CD4-positive, alpha-beta T cell treated with Interleukin-15 for 4 hours (primary cell): Measurements from ENCODE around the gene TEX48.

ENCODE experiments used
- DNase-seq: peaks from one replicate; pipeline ENCODE4 v3.0.0-alpha.2; 2020; ENCODE audit warnings: low spot score

The TEX48 gene

DNA sequence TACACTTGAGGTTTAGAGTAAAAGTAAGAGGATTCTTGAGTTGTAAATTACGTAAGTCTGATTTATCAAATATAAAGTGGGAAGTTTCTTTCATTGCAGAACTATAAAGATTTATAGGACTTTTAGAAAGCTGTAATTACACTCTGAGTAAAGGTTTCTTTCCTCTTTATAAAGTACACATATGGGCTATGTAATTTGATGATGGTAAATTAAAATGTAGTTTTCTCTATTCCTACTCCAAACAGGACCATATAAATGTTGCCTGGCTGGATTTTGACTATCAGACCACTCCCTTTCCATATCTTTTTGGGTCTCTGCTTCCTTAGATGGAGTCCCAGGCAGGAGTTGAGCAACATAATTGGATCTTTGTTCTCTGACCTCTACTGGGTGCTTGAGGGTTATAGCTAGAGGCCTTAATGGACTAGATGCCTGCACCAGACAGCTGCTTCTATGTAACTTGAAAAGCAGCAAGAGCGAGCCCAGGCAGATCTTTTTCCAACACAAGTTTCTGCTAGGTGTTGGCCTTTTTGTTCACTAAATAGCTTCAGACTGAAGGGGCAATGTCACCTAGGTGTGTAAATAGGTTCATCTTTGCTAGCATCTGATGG lies 11.4 kb upstream of the TEX48 start:
- no peak for DNase-seq

DNA sequence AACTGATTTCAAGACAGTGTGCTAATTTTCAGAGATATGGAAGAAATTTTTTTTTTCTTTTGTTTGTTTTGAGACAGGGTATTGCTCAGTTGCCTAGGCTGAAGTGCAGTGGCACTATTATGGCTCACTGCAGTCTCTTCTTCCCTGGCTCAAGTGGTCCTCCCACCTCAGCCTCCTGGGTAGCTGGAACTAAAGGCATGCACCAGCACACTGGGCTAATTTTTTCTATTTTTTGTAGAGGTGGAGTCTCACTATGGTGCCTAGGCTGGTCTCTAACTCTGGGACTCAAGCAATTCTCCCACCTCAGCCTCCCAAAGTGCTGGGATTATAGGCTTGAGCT lies 9.9 kb upstream of the TEX48 start:
- no peak for DNase-seq

DNA sequence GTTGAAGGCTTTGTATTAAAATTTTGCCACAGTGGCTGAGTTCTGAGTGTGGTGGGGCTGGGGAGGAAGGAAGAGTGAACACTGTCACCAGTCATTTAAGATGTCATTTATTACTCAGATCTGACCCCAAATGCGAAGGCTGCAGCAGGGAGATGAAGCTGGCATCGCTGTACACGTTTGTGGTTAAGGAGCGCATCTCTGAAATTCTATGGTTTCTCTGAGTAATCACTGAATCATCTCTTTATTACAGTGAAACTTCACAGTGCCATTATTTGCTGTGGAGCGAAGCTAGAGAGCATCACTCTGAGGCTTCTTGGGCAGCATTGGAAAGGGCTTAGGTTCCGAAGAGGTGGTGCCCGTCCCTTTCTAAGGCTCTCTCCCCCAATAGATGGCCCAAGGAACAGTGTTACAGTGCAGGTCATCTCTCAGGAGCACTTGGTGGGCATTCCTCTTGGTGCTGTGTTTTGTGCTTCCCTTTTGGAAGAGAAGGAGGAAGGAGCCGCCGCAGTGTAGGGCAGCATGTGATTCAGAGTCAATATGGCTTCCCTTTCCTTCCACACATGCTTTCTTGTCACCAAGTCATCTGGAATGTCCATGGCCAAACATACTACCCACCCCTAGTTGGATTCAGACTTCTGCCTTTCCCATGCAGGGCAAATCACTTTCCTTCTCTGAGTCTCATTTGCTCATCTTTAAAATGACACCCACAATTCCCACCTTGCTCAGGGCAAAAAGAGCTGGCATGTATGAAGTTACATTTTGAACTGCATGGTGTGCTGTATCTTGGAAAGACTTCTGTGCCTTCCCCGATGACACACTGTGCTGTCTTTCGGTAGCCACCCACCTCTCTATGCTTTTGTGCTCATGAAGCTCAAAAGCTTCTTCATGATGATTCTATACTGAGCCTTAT lies 9.3 kb upstream of the TEX48 start:
- DNase-seq = peak; percentile 90

GRCh38 chr9:114690308-114690707 lies 8.3 kb upstream of the TEX48 start:
- no peak for DNase-seq

DNA sequence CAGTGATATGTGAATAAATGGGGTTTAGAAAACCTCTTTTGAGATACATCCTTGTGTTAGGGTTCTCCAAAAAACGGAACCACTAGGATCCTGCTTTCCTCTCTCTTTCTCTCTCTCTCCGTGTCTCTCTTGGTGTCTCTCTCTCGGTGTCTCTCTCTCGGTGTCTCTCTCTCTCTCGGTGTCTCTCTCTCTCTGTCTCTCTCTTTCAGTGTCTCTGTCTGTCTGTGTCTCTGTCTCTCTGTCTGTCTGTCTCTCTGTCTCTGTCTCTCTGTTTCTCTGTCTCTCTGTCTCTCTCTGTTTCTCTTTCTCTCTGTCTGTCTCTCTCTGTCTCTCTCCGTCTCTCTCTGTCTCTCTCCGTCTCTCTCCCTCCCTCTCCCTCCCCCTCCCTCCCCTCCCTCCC lies 7.8 kb upstream of the TEX48 start:
- no peak for DNase-seq

DNA sequence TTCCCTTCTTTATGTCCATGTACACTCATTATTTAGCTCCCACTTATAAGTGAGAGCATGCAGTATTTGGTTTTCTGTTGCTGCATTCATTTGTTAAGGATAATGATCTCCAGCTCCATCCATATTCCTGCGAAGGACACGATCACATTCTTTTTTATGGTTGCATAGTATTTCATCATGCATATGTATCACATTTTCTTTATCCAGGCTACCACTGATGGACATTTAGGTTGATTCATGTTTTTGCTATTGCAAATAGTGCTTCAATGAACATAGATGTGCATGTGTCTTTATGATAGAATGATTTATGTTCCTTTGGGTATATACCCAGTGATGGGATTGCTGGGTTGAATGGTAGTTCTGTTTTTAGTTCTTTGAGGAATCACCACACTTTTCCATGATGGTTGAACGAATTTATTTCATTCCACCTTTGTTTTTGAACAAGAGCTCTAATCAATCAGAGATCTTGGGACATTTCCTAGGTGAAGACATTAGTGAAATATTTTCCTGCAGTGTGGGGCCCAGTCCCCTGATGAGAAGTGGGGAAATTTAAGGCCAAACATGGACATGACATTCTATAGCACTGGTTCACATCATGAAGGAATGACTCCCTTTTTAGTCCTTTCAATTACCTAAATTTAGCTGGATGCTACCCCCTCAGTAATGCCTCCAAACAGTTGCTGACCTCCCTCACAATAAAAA lies 7.1 kb upstream of the TEX48 start:
- DNase-seq = no peak

DNA sequence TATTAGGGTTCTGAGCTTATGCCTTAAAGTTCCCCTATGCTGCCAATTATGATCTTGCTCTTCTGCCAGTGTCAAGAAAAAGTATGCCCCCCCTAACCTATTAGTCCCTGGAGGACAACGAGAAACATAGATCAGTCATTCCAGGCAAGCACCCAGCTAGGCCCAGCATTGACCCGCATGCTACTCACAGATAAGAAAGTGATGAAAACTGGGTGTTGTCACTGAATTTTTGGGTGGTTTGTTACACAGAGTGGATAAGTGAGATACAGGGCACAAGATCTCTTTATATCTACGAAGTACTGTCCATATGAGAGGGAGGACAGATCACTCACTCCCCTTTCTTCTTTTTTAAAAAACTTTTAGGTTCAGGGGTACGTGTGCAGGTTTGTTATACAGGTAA lies 6.4 kb upstream of the TEX48 start:
- DNase-seq = no peak

DNA sequence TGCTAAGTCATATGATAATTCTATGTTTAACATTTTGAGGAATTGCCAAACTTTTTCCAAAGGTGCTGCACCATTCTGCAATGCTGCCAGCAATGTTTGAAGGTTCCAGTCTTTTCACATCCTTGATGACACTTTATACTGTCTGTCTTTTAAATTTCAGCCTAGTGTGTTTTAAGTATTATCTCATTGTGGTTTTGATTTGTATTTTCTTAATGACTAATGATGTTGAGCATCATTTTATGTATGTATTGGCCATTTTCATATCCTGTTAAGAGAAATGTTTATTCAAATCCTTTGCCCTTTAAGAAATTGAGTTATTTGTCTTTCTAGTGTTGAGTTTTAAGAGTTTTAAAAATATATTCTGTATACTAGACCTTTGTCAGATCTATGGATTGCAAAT lies 5.0 kb upstream of the TEX48 start:
- no peak for DNase-seq

- no peak for DNase-seq
Measured at GRCh38 chr9:114685951-114686350, 4.0 kb upstream of the TEX48 start.

DNA sequence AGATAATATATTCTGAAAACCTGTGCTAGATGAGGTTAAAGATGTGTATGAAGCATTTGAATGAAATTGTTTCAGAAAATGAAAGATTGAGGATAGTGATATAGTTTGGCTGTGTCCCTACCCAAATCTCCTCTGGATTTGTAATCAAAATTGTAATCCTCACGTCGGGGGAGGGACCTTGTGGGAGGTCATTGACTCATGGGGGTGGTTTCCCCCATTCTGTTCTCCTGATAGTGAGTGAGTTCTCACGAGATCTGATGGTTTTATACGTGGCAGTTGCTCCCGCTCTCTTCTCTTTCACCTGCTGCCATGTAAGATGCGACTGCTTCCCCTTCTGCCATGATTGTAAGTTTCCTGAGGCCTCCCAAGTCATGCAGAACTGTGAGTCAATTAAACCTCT lies 2.0 kb upstream of the TEX48 start:
- no peak for DNase-seq

DNA sequence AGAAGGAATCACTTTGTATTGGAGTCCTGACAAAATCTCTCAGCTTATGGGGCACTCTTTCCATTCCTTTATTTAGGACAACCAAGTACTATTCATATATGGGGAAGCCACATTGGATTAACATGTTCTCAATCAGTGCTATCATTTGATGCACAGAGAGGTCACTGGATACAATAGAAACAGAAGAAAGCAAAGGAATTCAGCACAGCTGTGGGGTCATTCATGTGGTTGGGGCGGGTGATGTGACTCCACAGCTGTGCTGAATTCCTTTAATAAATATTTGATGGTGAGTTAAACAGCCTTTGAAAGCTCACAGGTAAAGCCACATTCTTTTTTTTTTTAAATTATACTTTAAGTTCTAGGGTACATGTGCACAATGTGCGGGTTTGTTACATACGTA lies 854 bp upstream of the TEX48 start:
- DNase-seq = no peak

GRCh38 chr9:114680259-114681001 lies 1.6 kb downstream of the TEX48 start:
- DNase-seq = no peak

GRCh38 chr9:114678795-114679194 lies 3.2 kb downstream of the TEX48 start:
- no peak for DNase-seq

DNA sequence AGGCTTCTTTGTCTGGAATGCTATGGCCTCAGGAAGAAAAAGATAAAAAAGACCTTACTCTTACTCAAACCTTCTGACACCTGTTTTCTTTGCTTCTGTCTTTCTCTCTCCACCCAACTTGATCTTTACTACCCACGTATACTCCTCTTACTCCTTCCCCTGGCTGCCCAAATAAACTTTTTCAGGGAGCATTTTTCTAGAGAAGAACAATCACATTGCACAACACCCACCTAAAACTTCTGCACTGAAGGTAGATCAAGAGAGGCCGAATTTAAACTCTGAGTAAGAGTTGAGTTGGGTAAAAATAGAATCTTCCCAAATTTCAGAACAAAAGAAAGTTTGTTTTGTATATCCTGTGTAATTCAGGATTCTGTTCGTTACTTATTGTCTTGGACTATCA lies 3.9 kb downstream of the TEX48 start:
- no peak for DNase-seq

DNA sequence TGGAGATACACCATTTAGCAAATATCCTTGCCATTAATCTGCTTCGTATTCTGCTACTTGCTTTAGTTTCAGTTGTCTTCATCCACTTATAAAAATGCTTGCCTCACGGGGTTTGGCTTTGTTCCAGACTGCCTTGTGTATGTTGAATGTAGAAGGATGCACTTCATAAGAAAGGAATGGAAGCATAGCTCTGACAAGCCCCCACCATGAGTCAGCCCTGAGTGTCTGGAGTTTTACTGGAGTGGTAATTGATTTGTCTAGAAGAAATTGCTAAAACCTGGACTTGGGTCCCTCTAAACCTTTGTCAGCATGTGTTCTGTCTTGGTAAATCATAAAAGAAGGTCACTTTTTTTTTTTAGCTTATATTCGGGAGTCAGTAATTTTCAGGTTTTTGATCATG lies 4.6 kb downstream of the TEX48 start:
- DNase-seq = no peak

GRCh38 chr9:114676901-114677300 lies 5.1 kb downstream of the TEX48 start:
- DNase-seq = no peak

DNA sequence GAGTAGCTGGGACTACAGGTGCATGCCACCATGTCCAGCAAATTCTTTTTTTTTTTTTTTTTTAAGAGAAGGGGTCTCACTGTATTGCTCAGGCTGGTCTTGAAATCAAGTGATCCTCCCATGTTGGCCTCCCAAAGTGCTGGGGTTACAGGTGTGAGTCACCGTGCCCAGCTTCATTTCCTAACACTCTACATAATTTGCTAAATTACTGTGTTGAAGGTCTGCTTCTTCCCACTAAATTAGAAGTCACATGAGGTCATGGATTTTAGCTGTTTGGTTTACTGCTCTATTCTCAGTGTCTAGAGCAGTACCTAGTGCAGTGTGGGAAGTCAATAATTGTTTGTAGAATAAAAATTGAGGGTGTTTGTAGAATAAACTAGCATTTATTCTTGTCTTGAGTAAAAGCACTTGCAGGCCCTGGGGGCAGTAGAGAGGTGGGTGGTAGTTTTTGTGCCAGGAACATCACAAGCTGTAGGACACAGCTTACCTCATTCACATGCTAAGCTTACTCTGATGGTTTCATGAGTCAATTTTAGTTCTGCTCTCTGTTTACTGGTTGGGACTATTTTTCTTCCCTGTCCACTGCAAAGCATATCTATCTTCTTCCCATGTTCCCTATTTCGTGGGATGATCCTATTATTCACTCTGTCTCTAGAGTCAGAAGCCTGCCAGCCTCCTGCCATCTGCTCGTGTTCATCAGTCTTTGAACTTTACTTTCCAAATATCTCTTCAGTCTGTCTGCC lies 7.0 kb downstream of the TEX48 start:
- no peak for DNase-seq

DNA sequence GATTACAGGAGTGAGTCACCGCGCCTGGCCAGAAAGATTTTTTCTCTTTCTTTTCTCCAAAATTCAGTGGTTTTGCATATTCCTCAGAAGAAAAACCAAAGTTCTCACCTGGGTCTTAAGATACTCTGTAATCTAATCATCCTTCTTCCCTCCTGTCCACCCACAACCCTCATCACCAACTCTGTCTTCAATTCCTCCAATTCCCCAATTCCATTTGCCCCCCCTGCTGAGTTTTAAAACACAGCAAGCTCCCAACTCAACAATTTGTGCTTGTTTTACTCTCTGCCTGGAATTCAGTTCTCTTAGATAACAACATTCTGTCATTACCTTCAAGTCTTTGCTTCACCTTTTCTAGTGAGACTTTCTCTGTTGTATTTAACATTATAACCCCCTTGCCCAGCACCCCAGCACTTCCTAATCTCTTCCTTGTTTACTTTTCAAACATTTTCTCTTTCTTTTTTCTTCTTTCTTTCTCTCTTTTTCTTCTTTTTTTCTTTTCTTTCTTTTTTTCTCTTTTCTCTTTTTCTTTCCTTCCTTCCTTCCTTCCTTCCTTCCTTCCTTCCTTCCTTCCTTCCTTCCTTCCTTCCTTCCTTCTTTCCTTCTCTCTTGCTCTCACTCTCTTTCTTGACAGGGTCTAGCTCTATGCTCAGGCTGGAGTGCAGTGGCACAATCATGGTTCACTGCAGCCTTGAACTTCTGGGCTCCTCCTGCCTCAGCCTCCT lies 7.8 kb downstream of the TEX48 start:
- no peak for DNase-seq

GRCh38 chr9:114671605-114672004 lies 10.4 kb downstream of the TEX48 start:
- no peak for DNase-seq

DNA sequence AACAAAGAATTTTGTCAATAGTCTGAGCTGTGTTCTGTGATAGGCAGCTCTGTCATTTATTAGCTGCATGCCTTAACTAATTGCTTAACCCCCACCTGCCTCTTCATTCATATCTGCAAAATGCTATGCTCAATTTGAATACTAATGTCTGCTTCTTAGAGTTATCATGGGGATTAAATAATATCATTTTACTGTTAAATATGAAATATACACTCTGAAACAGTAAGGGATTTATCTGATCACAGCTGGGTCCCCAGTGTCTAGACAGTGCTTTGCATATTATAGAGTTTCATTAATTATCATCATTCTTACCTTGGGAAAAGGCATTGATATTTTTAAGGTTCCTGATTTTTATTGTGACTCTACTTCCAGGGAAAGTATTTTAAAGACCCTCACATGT lies 12.0 kb downstream of the TEX48 start:
- no peak for DNase-seq

DNA sequence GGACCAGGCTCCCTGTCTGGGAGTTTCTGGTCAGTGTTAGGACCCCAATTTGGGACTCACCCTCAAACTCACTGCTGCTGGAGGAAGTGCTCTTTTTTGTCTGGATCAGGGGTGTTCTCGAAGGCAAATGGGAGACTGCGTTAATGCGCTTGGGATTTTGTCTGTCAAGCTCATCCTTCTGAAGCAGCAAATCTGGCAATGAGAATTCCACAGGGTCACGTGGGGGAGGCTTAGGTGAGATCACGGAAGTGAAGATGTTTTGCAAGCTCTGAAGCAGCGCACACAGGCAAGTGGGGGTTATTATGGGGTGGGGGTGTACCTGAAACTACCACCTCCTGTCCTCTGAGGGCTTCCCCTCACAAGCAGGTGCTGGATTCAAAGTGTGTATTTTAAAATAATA lies 13.8 kb downstream of the TEX48 start:
- no peak for DNase-seq
